Vagina (tissue), 2 donors: ENCODE data around the gene COL24A1.
"Not testable (repeated sequence)": the region's sequence is repeated elsewhere in the genome, so short reads cannot be mapped to it uniquely, and the experiment has no call there.

ENCODE experiments used
- POLR2A ChIP-seq, 2 donors: fragments of 450-650 bp; IDR thresholded peaks; one replicate each; pipeline ENCODE4 v1.6.1; 2017; ENCODE audit warnings: antibody characterized with exemption in 2 of 2, mild to moderate bottlenecking in 2 of 2, moderate library complexity in 2 of 2
- POLR2AphosphoS5 ChIP-seq, 2 donors: sonication (generic); formaldehyde crosslinking; IDR thresholded peaks; one replicate each; pipeline ENCODE4 v1.9.0; 2017; ENCODE audit warnings: antibody characterized with exemption in 2 of 2, mild to moderate bottlenecking in 2 of 2, low read depth in 1 of 2; ENCODE audit not compliant: insufficient read depth in 1 of 2
- TF ChIP-seq, protein P1 (sequence below), 3 experiments: fragments of 450-650 bp in 2 of 3; fragments of 200-600 bp in 1 of 3; sonication (generic) in 1 of 3; IDR thresholded peaks; one replicate each; pipeline ENCODE4 v1.5.1; 2017 to 2019; ENCODE audit warnings: antibody characterized with exemption in 3 of 3, mild to moderate bottlenecking in 2 of 3, moderate library complexity in 2 of 3

DNA sequence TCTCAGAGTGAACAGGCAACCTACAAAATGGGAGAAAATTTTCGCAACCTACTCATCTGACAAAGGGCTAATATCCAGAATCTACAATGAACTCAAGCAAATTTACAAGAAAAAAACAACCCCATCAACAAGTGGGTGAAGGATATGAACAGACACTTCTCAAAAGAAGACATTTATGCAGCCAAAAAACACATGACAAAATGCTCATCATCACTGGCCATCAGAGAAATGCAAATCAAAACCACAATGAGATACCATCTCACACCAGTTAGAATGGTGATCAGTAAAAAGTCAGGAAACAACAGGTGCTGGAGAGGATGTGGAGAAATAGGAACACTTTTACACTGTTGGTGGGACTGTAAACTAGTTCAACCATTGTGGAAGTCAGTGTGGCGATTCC lies 323.4 kb downstream of the COL24A1 start:
- TF ChIP-seq, protein P1, sequence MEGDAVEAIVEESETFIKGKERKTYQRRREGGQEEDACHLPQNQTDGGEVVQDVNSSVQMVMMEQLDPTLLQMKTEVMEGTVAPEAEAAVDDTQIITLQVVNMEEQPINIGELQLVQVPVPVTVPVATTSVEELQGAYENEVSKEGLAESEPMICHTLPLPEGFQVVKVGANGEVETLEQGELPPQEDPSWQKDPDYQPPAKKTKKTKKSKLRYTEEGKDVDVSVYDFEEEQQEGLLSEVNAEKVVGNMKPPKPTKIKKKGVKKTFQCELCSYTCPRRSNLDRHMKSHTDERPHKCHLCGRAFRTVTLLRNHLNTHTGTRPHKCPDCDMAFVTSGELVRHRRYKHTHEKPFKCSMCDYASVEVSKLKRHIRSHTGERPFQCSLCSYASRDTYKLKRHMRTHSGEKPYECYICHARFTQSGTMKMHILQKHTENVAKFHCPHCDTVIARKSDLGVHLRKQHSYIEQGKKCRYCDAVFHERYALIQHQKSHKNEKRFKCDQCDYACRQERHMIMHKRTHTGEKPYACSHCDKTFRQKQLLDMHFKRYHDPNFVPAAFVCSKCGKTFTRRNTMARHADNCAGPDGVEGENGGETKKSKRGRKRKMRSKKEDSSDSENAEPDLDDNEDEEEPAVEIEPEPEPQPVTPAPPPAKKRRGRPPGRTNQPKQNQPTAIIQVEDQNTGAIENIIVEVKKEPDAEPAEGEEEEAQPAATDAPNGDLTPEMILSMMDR (IDR thresholded peaks at IDR 0.05) = not testable (repeated sequence)
- not testable (repeated sequence) for TF ChIP-seq POLR2AphosphoS5 (IDR thresholded peaks at IDR 0.05; ENCODE audit: insufficient read depth in 1 of 2, low read depth in 1 of 2); POLR2A (IDR thresholded peaks at IDR 0.05)
